Neural cell (in vitro differentiated cells): ENCODE results near the gene CHTF8. TPM values are rescaled to one million over a fixed set of nuclear protein-coding genes. Genes with fewer than 3 reads are reported as not detected.

Source experiments
- H2AFZ ChIP-seq: fragments of 200-600, 300-800 bp; sonication (generic), shearing (Covaris generic); 2 replicates; pipeline ENCODE4 v1.6.0; 2014; ENCODE audit warnings: low read depth, mild to moderate bottlenecking, antibody characterized with exemption, low read length, moderate library complexity
- H3F3A ChIP-seq: fragments of 200-600 bp; shearing (Covaris generic); 2 replicates; pipeline ENCODE4 v1.6.1; 2016; ENCODE audit warnings: mild to moderate bottlenecking, moderate library complexity, mixed read lengths, antibody characterized with exemption, low read length; ENCODE audit not compliant: insufficient read depth, poor library complexity, severe bottlenecking
- H3K27ac ChIP-seq: fragments of 200-600, 300-800 bp; sonication (generic), shearing (Covaris generic); 2 replicates; pipeline ENCODE4 v1.5.1; 2014; ENCODE audit warnings: mild to moderate bottlenecking, low read length, moderate library complexity
- H3K27me3 ChIP-seq: fragments of 300-800, 200-600 bp; sonication (generic), shearing (Covaris generic); 2 replicates; pipeline ENCODE4 v1.6.0; 2014; ENCODE audit warnings: mild to moderate bottlenecking, low read depth, low read length, moderate library complexity; ENCODE audit not compliant: insufficient read depth
- H3K36me3 ChIP-seq: fragments of 300-800, 200-600 bp; sonication (generic), shearing (Covaris generic); 2 replicates; pipeline ENCODE4 v1.5.1; 2014; ENCODE audit warnings: mild to moderate bottlenecking, antibody characterized with exemption, low read length, moderate library complexity; ENCODE audit not compliant: insufficient read depth
- H3K4me2 ChIP-seq: fragments of 300-800, 200-600 bp; sonication (generic), shearing (Covaris generic); 2 replicates; pipeline ENCODE4 v1.6.0; 2014; ENCODE audit warnings: mild to moderate bottlenecking, low read length
- H3K4me3 ChIP-seq: fragments of 300-800, 200-600 bp; sonication (generic), shearing (Covaris generic); 2 replicates; pipeline ENCODE4 v1.5.1; 2014; ENCODE audit warnings: mild to moderate bottlenecking, low read length, moderate library complexity
- H3K79me2 ChIP-seq: fragments of 200-600 bp; shearing (Covaris generic); replicated peaks from 2 replicates; pipeline ENCODE4 v1.6.0; 2014; ENCODE audit warnings: mild to moderate bottlenecking, low read length, moderate library complexity; ENCODE audit not compliant: insufficient read depth
- H3K9ac ChIP-seq: fragments of 300-800, 200-600 bp; sonication (generic), shearing (Covaris generic); 2 replicates; pipeline ENCODE4 v1.6.1; 2016; ENCODE audit warnings: mild to moderate bottlenecking, low read length, mixed read lengths
- H3K9me2 ChIP-seq: fragments of 200-600 bp; shearing (Covaris generic); 2 replicates; pipeline ENCODE4 v1.6.1; 2016; ENCODE audit warnings: mild to moderate bottlenecking, low read length, mixed read lengths; ENCODE audit not compliant: insufficient read depth
- H3K9me3 ChIP-seq: fragments of 200-600, 300-800 bp; sonication (generic), shearing (Covaris generic); 2 replicates; pipeline ENCODE4 v1.6.1; 2016; ENCODE audit warnings: mild to moderate bottlenecking, mixed run types, low read length, moderate library complexity, mixed read lengths
- H4K20me1 ChIP-seq: fragments of 200-600 bp; shearing (Covaris generic); 2 replicates; pipeline ENCODE4 v1.6.1; 2016; ENCODE audit warnings: mild to moderate bottlenecking, mixed run types; ENCODE audit not compliant: insufficient read depth
- EP300 ChIP-seq: fragments of 450-650 bp; conservative IDR thresholded peaks from 2 replicates; pipeline ENCODE4 v1.6.1; 2014; ENCODE audit warnings: antibody characterized with exemption, mild to moderate bottlenecking, moderate library complexity; ENCODE audit not compliant: poor library complexity, severe bottlenecking
- EZH2 ChIP-seq: fragments of 200-600, 300-800 bp; shearing (Covaris generic), sonication (generic); IDR thresholded peaks from 2 replicates; pipeline ENCODE4 v1.6.1; 2014; ENCODE audit warnings: antibody characterized with exemption, low read length, borderline replicate concordance, mild to moderate bottlenecking; ENCODE audit not compliant: insufficient read depth, poor library complexity, severe bottlenecking
- MXI1 ChIP-seq: fragments of 450-650 bp; conservative IDR thresholded peaks from 2 replicates; pipeline ENCODE4 v1.6.1; 2014; ENCODE audit warnings: antibody characterized with exemption, mild to moderate bottlenecking; ENCODE audit not compliant: poor library complexity, severe bottlenecking
- POLR2AphosphoS5 ChIP-seq: IDR thresholded peaks from 2 replicates; pipeline ENCODE4 v1.6.1; 2012
- RAD21 ChIP-seq: fragments of 450-650 bp; conservative IDR thresholded peaks from 2 replicates; pipeline ENCODE4 v1.6.1; 2014; ENCODE audit warnings: antibody characterized with exemption, mild to moderate bottlenecking, moderate library complexity
- SMC3 ChIP-seq: fragments of 450-650 bp; conservative IDR thresholded peaks from 2 replicates; pipeline ENCODE4 v1.6.1; 2014; ENCODE audit warnings: antibody characterized with exemption, mild to moderate bottlenecking, moderate library complexity; ENCODE audit not compliant: poor library complexity
- TAF1 ChIP-seq: IDR thresholded peaks from 2 replicates; pipeline ENCODE4 v1.6.1; 2012; ENCODE audit warnings: low read depth
- polyA plus RNA-seq: library from polyadenylated mRNA; depleted of rRNA; stranded (reverse); fragments of >200 nt; gene quantifications from 2 replicates; pipeline ENCODE4 v1.2.3, GENCODE V29; 2014
- TF ChIP-seq, protein P1 (sequence below): IDR thresholded peaks from 2 replicates; pipeline ENCODE4 v1.6.1; 2012; ENCODE audit warnings: borderline replicate concordance
- TF ChIP-seq, protein P2 (sequence below): fragments of 450-650 bp; IDR thresholded peaks from 2 replicates; pipeline ENCODE4 v1.5.1; 2014; ENCODE audit warnings: antibody characterized with exemption, mild to moderate bottlenecking, moderate library complexity; ENCODE audit not compliant: poor library complexity, severe bottlenecking

Gene CHTF8
- polyA plus RNA-seq, 1 donor from 2014 or later: 109 TPM

DNA sequence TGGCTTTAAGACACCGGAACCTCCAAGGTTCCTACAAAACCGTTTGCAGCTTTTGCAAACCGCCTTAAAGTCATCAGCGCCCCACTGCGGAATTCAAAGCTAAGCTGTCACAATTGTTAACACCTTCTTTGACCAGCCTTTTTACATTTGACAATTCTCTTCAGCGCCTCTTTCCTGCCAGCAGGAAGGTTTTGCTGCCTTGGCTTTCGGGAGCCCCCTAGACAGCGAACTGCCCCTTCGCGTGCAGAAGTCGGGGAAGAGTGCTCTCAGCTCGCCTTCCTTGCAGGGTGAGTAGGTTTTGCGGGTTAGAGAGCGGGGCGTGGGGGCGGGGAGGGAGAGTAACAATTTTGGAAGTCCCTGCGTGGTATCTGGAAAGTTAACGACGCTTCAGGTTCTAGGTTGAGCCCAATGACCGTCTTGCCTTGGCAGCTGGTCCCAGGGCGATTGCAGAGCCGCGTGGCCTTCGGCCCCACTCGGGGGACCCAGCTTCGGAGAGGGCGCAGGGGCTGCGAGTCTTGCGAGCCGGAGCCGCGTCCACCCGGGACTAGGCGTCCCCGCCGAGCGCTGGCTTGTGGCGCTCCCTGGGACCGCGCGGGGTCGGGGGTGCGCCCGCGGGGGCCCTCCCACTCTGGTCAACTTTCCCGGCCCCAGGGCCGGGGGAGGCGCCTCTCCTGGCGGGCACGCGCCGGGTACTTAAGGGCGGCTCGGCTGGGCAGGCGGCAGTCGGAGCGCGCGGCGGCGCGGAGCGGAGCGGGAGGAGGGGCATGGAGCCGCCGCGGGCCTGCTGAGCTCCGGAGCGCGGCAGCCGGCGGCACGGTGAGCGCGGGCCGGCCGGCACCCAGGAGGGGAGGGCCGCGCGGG, 26.7 kb downstream of the CHTF8 start, which contains the start of gene HAS3:
Gene HAS3, plus strand, starts transcription at position 153 of the 861 bp plus-strand sequence. CDS start 3,743 bp downstream, outside the sequence.
- TF ChIP-seq, protein P1, sequence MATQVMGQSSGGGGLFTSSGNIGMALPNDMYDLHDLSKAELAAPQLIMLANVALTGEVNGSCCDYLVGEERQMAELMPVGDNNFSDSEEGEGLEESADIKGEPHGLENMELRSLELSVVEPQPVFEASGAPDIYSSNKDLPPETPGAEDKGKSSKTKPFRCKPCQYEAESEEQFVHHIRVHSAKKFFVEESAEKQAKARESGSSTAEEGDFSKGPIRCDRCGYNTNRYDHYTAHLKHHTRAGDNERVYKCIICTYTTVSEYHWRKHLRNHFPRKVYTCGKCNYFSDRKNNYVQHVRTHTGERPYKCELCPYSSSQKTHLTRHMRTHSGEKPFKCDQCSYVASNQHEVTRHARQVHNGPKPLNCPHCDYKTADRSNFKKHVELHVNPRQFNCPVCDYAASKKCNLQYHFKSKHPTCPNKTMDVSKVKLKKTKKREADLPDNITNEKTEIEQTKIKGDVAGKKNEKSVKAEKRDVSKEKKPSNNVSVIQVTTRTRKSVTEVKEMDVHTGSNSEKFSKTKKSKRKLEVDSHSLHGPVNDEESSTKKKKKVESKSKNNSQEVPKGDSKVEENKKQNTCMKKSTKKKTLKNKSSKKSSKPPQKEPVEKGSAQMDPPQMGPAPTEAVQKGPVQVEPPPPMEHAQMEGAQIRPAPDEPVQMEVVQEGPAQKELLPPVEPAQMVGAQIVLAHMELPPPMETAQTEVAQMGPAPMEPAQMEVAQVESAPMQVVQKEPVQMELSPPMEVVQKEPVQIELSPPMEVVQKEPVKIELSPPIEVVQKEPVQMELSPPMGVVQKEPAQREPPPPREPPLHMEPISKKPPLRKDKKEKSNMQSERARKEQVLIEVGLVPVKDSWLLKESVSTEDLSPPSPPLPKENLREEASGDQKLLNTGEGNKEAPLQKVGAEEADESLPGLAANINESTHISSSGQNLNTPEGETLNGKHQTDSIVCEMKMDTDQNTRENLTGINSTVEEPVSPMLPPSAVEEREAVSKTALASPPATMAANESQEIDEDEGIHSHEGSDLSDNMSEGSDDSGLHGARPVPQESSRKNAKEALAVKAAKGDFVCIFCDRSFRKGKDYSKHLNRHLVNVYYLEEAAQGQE: no peak
- no peak for TF ChIP-seq TAF1
- TF ChIP-seq EP300: peak; percentile 9
- no peak for TF ChIP-seq EZH2
- TF ChIP-seq SMC3: peak; percentile 77
- TF ChIP-seq MXI1: peak; percentile 43
- peak; percentile 61 for TF ChIP-seq POLR2AphosphoS5
- peak; percentile 77 for TF ChIP-seq RAD21
- TF ChIP-seq, protein P2, sequence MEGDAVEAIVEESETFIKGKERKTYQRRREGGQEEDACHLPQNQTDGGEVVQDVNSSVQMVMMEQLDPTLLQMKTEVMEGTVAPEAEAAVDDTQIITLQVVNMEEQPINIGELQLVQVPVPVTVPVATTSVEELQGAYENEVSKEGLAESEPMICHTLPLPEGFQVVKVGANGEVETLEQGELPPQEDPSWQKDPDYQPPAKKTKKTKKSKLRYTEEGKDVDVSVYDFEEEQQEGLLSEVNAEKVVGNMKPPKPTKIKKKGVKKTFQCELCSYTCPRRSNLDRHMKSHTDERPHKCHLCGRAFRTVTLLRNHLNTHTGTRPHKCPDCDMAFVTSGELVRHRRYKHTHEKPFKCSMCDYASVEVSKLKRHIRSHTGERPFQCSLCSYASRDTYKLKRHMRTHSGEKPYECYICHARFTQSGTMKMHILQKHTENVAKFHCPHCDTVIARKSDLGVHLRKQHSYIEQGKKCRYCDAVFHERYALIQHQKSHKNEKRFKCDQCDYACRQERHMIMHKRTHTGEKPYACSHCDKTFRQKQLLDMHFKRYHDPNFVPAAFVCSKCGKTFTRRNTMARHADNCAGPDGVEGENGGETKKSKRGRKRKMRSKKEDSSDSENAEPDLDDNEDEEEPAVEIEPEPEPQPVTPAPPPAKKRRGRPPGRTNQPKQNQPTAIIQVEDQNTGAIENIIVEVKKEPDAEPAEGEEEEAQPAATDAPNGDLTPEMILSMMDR: peak; percentile 79
- Histone ChIP-seq H3F3A (peaks cover 3% of the 10 kb centered on the region), H3K36me3 (peaks cover 9% of the 10 kb centered on the region), H2AFZ (no peak within 1 kb of the TSS), H3K4me2 (peak within 1 kb of the TSS; percentile 65), H3K27me3 (no peaks in the 10 kb centered on the region), H3K9me2 (no peaks in the 10 kb centered on the region), H4K20me1 (no peaks in the 10 kb centered on the region), H3K9me3 (no peaks in the 10 kb centered on the region), H3K9ac (peak within 1 kb of the TSS; percentile 85), H3K4me3 (peak within 1 kb of the TSS; percentile 97), H3K79me2 (peaks cover 33% of the 10 kb centered on the region), H3K27ac (peak within 1 kb of the TSS; percentile 73)

DNA sequence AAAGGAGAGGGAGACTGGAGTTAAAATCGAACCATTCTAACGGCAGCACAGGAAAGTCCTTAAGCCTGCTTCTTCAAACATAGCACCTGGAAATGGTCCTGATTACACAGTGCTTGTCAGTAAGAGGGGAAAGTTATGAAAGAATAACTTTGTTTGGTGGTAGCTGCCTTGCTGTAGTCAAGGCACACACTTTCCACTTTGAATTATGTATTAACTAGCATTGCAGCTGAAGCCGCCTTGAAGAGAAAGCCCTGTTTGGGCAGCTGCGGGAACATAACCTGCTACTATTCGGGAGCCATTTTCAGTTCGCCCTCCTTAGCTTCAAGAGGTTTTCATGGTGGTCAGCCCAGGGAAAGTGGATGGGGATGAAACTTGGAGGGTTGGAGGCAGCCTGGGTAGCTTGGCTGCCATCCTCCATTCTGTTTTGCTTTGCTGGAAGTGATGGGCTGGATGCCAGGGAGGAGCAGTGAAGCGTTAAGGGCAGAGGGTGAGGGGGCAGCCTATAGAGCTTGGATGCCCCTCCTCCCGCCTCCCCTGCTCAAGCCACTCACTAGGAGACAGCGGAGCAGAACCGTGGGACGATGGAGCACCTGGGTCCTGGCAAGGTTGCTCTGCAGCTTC, 32.2 kb downstream of the CHTF8 start:
- Histone ChIP-seq H3K27ac (no peak overlapping the region), H4K20me1 (no peaks in the 10 kb centered on the region), H2AFZ (no peak overlapping the region), H3K4me2 (no peak overlapping the region), H3K9me3 (no peaks in the 10 kb centered on the region), H3K9ac (no peak overlapping the region), H3F3A (no peaks in the 10 kb centered on the region), H3K4me3 (no peak overlapping the region), H3K79me2 (no peaks in the 10 kb centered on the region), H3K27me3 (no peaks in the 10 kb centered on the region), H3K36me3 (no peaks in the 10 kb centered on the region), H3K9me2 (no peaks in the 10 kb centered on the region)
- TF ChIP-seq SMC3: no peak
